HUES64 (cell line): ENCODE results near the gene RUVBL2. TPM values are rescaled to one million over a fixed set of nuclear protein-coding genes. Genes with fewer than 3 reads are reported as not detected.

Source experiments
- H3K27ac ChIP-seq: 2 replicates; pipeline ENCODE4 v1.7.0; 2013; ENCODE audit warnings: low read depth, low read length, inconsistent platforms
- H3K27me3 ChIP-seq: 2 replicates; pipeline ENCODE4 v1.6.1; 2013; ENCODE audit warnings: mild to moderate bottlenecking, low read length; ENCODE audit not compliant: insufficient read depth
- H3K36me3 ChIP-seq: 2 replicates; pipeline ENCODE4 v1.6.1; 2013; ENCODE audit warnings: mild to moderate bottlenecking, low read length; ENCODE audit not compliant: insufficient read depth
- H3K4me1 ChIP-seq: 2 replicates; pipeline ENCODE4 v1.6.1; 2013; ENCODE audit warnings: mild to moderate bottlenecking, low read length, moderate library complexity; ENCODE audit not compliant: insufficient read depth
- H3K4me3 ChIP-seq: 2 replicates; pipeline ENCODE4 v1.5.1; 2013; ENCODE audit warnings: mild to moderate bottlenecking, low read length, moderate library complexity
- H3K9ac ChIP-seq: 2 replicates; pipeline ENCODE4 v1.6.1; 2013; ENCODE audit warnings: mild to moderate bottlenecking, low read depth, low read length
- H3K9me3 ChIP-seq: 2 replicates; pipeline ENCODE4 v1.6.1; 2013; ENCODE audit warnings: low read depth, low read length; ENCODE audit not compliant: insufficient read depth
- WGBS: fragments of 150-250, 120-280 bp; methylation state at CpG from one replicate; pipeline ENCODE4 v1.1.7; 2013; ENCODE audit warnings: missing lambda C conversion rate; 5-methylcytosine and 5-hydroxymethylcytosine counted together
- polyA plus RNA-seq, 2 experiments: library from polyadenylated mRNA; stranded (reverse); fragments of 50-300 nt; gene quantifications; one replicate each; pipeline ENCODE4 v1.2.3, GENCODE V29; 2013

Gene RUVBL2
- polyA plus RNA-seq (2013, experiment 1 of 2): 73.5 TPM
- 75.6 TPM for polyA plus RNA-seq (2013, experiment 2 of 2)

DNA sequence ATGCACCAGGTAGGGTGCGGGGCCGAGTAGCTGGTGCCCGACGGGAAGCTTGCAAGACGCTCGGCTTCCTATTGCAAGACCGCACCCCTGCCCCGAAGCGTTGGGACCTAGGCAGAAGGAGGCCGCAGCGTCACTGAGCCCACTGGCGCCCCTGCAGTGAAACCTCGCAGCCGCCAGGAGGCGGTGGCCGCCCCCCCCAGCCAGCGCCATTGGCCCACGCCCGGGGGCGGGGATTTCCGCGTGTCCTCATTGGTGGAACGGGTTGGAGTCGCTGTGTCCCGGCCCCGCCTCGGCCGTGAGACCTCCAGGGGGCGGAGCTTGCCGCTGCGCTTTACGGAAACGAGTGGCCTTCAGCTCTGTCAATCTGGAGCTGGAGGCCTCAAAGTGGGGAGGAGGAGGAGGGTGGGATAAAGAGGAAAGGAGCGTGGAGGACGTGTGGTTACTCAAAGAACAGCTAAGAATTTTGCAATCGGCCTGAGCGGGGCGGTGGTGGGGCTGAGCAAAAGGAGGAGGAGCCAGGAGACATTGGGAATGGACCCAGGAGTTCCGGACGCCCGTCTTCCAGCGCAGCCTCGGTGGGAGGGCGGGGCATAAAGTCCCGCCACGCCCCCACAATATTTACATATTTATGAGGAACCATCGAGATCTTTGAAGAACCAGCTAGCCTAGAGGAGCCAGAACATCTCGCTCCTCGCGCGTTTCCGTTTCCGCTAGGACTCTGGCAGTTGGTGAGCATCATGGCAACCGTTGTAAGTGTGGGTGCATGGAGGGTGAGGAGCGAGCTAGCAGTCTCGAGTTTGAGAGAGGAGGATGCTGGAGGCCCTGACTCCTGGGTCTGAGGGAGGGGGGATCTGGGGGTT is at the start of gene RUVBL2, which contains the start of gene GYS1:
TSS of gene RUVBL2 (plus strand) at position 713 of the 860 bp plus-strand sequence. CDS start at position 738, 25 bp downstream.
TSS of gene GYS1 (minus strand) at position 135 of the 860 bp plus-strand sequence. CDS start 197 bp downstream, outside the sequence.
- peak within 1 kb of the TSS; percentile 84 for H3K27ac ChIP-seq
- H3K36me3 ChIP-seq: peaks cover 15% of the 10 kb centered on the region
- no peaks in the 10 kb centered on the region for H3K9me3 ChIP-seq
- H3K4me3 ChIP-seq: peak within 1 kb of the TSS; percentile 80
- H3K4me1 ChIP-seq: no peaks in the 10 kb centered on the region; the same call in 1 of the 2 replicates
- under 1% methylated on average over 56 of the region's 56 CpGs for WGBS
- peak within 1 kb of the TSS; percentile 73 for H3K9ac ChIP-seq
- H3K27me3 ChIP-seq: no peaks in the 10 kb centered on the region

DNA sequence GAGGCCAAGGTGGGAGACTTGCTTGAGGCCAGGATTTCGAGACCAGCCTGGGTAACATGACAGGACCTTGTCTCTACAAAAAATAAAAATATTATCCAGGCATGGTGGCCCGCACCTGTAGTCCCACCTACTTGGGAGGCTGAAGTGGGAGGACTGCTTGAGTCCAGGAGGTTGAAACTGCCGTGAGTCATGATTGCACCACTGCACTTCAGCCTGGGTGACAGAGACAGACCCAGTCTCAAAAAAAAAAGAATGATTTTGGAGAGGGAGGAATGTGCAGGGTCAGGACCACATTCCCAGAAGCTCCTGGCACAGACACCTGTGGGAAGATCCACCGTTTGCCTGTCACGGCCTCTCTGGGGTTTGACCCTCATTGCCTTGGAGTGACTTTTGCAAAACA is 48.3 kb upstream of the RUVBL2 start:
- no peak overlapping the region for H3K9ac ChIP-seq
- H3K4me3 ChIP-seq: no peak overlapping the region
- WGBS: 89% methylated on average over 5 of the region's 5 CpGs
- H3K36me3 ChIP-seq: no peaks in the 10 kb centered on the region
- no peak overlapping the region for H3K27ac ChIP-seq
- H3K27me3 ChIP-seq: no peaks in the 10 kb centered on the region
- peaks cover 10% of the 10 kb centered on the region; the same call in 1 of the 2 replicates for H3K9me3 ChIP-seq
- no peaks in the 10 kb centered on the region for H3K4me1 ChIP-seq

DNA sequence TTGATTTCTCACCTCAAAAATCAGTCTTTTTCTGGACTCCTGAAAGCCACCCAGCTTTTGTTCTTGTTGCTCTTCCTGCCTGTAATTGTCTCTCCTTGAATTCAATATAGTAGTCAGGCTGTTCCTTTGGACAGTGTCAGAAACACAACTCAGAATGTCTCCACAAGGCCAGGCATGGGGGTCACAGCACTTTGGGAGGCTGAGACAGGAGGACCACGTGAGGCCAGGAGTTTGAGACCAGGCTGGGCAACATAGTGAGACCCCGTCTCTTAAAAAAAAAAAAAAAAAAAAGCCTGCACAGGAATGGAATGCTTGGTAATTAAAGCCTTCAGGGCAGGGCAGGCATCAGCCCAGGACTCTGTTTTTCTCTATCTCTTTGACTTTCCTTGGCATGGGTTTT is 47.9 kb upstream of the RUVBL2 start:
- 95% methylated on average over 2 of the region's 2 CpGs for WGBS

GRCh38 chr19:48946463-48947257 is 47.0 kb upstream of the RUVBL2 start:
- H3K4me1 ChIP-seq: no peaks in the 10 kb centered on the region
- no peak overlapping the region for H3K9ac ChIP-seq
- peaks cover 10% of the 10 kb centered on the region; the same call in 1 of the 2 replicates for H3K9me3 ChIP-seq
- H3K27ac ChIP-seq: no peak overlapping the region
- H3K27me3 ChIP-seq: no peaks in the 10 kb centered on the region
- 82% methylated on average over 9 of the region's 9 CpGs for WGBS
- H3K36me3 ChIP-seq: no peaks in the 10 kb centered on the region
- no peak overlapping the region for H3K4me3 ChIP-seq

More for the DNA sequence above, 47.9 kb upstream of the RUVBL2 start:
- Histone ChIP-seq H3K27me3 (no peaks in the 10 kb centered on the region), H3K27ac (no peak overlapping the region), H3K9ac (no peak overlapping the region), H3K4me1 (no peaks in the 10 kb centered on the region), H3K9me3 (peaks cover 10% of the 10 kb centered on the region; the same call in 1 of the 2 replicates), H3K36me3 (no peaks in the 10 kb centered on the region), H3K4me3 (no peak overlapping the region)

DNA sequence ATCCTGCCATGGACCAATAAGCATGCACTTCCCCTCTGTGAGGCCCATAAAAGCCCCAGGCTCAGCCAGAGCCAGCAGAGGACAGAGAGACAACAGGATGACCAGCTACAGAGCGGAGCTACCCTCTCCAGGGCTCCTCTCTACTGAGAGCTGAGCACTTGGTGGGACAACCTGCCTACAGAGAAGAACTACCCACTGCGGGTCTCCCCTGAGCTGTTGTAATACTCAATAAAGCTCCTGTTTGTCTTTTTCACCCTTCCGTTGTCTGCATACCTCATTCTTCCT is 46.5 kb upstream of the RUVBL2 start:
- Histone ChIP-seq H3K9me3 (peaks cover 10% of the 10 kb centered on the region; the same call in 1 of the 2 replicates), H3K27me3 (no peaks in the 10 kb centered on the region), H3K4me3 (no peak overlapping the region), H3K36me3 (no peaks in the 10 kb centered on the region), H3K27ac (no peak overlapping the region), H3K9ac (no peak overlapping the region), H3K4me1 (no peaks in the 10 kb centered on the region)
- 91% methylated on average over 3 of the region's 3 CpGs for WGBS

DNA sequence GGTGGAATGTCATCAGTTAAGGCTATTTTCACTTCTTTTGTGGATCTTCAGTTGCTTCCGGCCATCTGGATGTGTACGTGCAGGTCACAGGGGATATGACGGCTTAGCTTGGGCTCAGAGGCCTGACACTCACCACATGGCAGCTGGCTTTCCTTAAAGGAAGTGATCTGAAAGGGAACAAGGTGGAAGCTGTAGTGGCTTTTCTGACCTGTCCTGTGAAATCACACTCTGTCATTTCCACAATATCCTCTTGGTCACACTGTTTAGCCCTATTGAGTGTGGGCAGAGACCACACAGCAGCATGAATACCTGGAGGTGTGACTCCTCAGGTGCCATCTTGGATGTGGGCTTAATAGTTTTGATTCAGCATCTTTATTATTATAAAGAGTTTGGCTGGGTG is 43.5 kb upstream of the RUVBL2 start:
- Histone ChIP-seq H3K4me3 (no peak overlapping the region), H3K9ac (no peak overlapping the region), H3K27me3 (no peaks in the 10 kb centered on the region), H3K36me3 (no peaks in the 10 kb centered on the region), H3K27ac (no peak overlapping the region), H3K4me1 (no peaks in the 10 kb centered on the region), H3K9me3 (peaks cover 10% of the 10 kb centered on the region; the same call in 1 of the 2 replicates)
- WGBS: 90% methylated on average over 3 of the region's 3 CpGs

DNA sequence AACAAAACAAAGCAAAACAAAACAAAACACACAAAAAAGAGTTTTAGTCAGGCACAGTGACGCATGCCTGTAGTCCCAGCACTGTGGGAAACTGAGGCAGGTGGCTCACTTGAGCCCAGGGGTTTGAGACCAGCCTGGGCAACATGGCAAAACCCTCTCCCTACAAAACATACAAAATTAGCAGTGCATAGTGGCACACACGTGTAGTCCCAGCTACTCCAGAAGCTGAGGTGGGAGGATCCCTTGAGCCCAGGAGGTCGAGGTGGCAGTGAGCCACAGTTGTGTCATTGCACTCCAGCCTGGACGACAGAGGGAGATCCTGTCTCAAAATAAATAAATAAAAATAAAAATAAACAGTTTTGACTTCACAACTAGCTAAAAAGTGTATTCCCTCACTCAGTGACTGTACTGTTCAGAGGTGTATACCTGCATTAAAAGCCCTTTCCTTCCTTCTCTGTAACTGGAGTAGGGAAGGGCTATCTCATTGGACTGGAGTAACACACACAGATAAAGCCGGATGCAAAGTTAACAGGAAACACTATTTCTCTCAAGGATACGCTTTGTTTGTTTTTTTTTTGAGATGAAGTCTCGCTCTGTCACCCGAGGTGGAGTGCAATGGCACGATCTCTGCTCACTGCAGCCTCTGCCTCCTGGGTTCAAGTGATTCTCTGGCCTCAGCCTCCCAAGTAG is 42.7 kb upstream of the RUVBL2 start:
- H3K27ac ChIP-seq: no peak overlapping the region
- peaks cover 10% of the 10 kb centered on the region; the same call in 1 of the 2 replicates for H3K9me3 ChIP-seq
- H3K4me1 ChIP-seq: no peaks in the 10 kb centered on the region; the same call in 1 of the 2 replicates
- WGBS: 84% methylated on average over 8 of the region's 9 CpGs
- H3K4me3 ChIP-seq: no peak overlapping the region
- H3K36me3 ChIP-seq: peaks cover 3% of the 10 kb centered on the region
- H3K9ac ChIP-seq: no peak overlapping the region
- no peaks in the 10 kb centered on the region for H3K27me3 ChIP-seq

DNA sequence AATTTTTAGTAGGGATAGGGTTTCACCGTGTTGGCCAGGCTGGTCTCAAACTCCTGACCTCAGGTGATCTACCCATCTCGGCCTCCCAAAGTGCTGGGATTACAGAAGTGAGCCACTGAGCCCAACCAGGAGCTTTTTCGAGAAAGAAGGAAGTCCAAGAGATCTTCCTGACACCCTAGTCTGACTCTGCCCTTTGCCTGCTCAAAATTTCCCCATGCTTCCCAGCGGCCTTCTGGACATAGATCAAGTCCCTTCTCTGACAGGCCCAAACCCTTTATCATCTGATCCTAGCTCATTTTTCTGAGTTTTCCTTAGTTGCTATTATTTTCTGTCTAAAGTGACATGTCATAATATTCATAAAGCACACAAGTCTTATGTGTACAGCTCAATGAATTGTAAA is 40.5 kb upstream of the RUVBL2 start:
- no peak overlapping the region for H3K9ac ChIP-seq
- H3K27ac ChIP-seq: no peak overlapping the region
- no peaks in the 10 kb centered on the region for H3K27me3 ChIP-seq
- peaks cover 22% of the 10 kb centered on the region for H3K36me3 ChIP-seq
- 84% methylated on average over 4 of the region's 4 CpGs for WGBS
- no peak overlapping the region for H3K4me3 ChIP-seq
- H3K9me3 ChIP-seq: no peaks in the 10 kb centered on the region
- H3K4me1 ChIP-seq: no peaks in the 10 kb centered on the region; the same call in 1 of the 2 replicates

DNA sequence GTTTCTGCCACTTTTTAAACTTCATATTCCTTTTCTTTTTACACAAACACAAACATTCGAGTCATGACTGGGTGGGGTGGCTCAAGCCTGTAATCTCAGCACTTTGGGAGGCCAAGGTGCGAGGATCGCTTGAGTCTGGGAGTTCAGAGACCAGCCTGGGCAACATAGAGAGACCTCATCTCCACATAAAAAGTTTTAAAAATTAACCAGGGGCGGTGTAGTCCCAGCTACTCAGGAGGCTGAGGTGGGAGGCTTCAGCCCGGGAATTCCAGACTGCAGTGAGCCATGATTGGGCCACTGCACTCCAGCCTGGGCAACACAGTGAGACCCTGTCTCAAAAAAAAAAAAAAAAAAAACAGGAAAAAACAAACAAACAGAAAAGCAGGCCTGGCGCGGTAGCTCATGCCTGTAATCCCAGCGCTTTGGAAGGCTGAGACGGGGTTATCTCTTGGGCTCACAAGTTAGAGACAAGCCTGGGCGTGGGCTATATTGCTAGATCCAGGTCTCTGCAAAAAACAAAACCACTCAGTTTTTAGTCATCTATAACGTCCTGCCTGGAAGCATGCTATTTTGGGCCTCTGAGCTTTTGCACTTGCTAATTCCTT is 39.6 kb upstream of the RUVBL2 start:
- H3K9me3 ChIP-seq: no peaks in the 10 kb centered on the region
- H3K4me3 ChIP-seq: peak overlapping the region; percentile 99
- H3K9ac ChIP-seq: peak overlapping the region; percentile 99
- no peaks in the 10 kb centered on the region for H3K27me3 ChIP-seq
- no peaks in the 10 kb centered on the region; the same call in 1 of the 2 replicates for H3K4me1 ChIP-seq
- peaks cover 29% of the 10 kb centered on the region for H3K36me3 ChIP-seq
- H3K27ac ChIP-seq: peak overlapping the region; percentile 47; the same call in 1 of the 2 replicates
- 75% methylated on average over 11 of the region's 11 CpGs for WGBS

- H3K27ac ChIP-seq: peak within 1 kb of the TSS; percentile 94
- H3K4me3 ChIP-seq: peak within 1 kb of the TSS; percentile 99
- WGBS: under 1% methylated on average over 71 of the region's 71 CpGs
- peak within 1 kb of the TSS; percentile 99 for H3K9ac ChIP-seq
- no peaks in the 10 kb centered on the region; the same call in 1 of the 2 replicates for H3K4me1 ChIP-seq
- no peaks in the 10 kb centered on the region for H3K27me3 ChIP-seq
- H3K9me3 ChIP-seq: no peaks in the 10 kb centered on the region
- H3K36me3 ChIP-seq: peaks cover 29% of the 10 kb centered on the region
Measured at GRCh38 chr19:48954595-48955307, 38.9 kb upstream of the RUVBL2 start, which contains the start of gene BAX. Gene BAX (plus strand): TSS chr19:48954875. CDS start chr19:48954929, 54 bp downstream.
